Natural killer cell (primary cell): ENCODE measurements around the gene LY6G5C. TPM values are rescaled to one million over a fixed set of nuclear protein-coding genes. Genes with fewer than 3 reads are reported as not detected.
A peak's percentile ranks its signal among the peaks of the same experiment; 100 is the strongest.

Source experiments
- ATAC-seq, 3 donors: fragments of 150-1000 bp in 2 of 3; fragments of 200-7000 bp in 1 of 3; cut with Tn5 transposase; 1 replicate in 1 of 3; 2 replicates in 2 of 3; pipeline ENCODE4 v1.10.0; 2021; ENCODE audit warnings: mild to moderate bottlenecking in 2 of 3, moderate library complexity in 2 of 3
- DNase-seq, 2 donors: peaks; one replicate each; pipeline versions ENCODE4 v3.0.0 to v3.0.0-alpha.2; 2013 to 2021; ENCODE audit warnings: mixed read lengths in 1 of 2
- H3K27ac ChIP-seq: one replicate; pipeline ENCODE4 v1.5.1; 2013; ENCODE audit warnings: mild to moderate bottlenecking, low read length
- H3K27me3 ChIP-seq: one replicate; pipeline ENCODE4 v1.6.1; 2013; ENCODE audit warnings: low read length; ENCODE audit not compliant: control insufficient read depth, insufficient read depth
- H3K36me3 ChIP-seq: one replicate; pipeline ENCODE4 v1.6.1; 2013; ENCODE audit warnings: low read length; ENCODE audit not compliant: control insufficient read depth, insufficient read depth
- H3K4me1 ChIP-seq: one replicate; pipeline ENCODE4 v1.6.1; 2013; ENCODE audit warnings: low read length; ENCODE audit not compliant: control insufficient read depth, insufficient read depth
- H3K4me3 ChIP-seq: one replicate; pipeline ENCODE4 v1.5.1; 2013; ENCODE audit warnings: low read length
- H3K9me3 ChIP-seq: one replicate; pipeline ENCODE4 v1.6.1; 2013; ENCODE audit warnings: low read length; ENCODE audit not compliant: control insufficient read depth, insufficient read depth
- H3K27ac Mint-ChIP-seq, 2 donors: one replicate each; pipeline ENCODE4 v1.8.0; 2022; ENCODE audit warnings: mild to moderate bottlenecking in 2 of 2, mixed read lengths in 2 of 2, moderate library complexity in 1 of 2
- H3K27me3 Mint-ChIP-seq, 2 donors: one replicate each; pipeline ENCODE4 v1.8.0; 2022; ENCODE audit warnings: low read depth in 2 of 2, mixed read lengths in 2 of 2
- H3K36me3 Mint-ChIP-seq: one replicate; pipeline ENCODE4 v1.8.0; 2022; ENCODE audit warnings: mixed read lengths
- H3K4me1 Mint-ChIP-seq, 2 donors: one replicate each; pipeline ENCODE4 v1.8.0; 2022; ENCODE audit warnings: mixed read lengths in 2 of 2
- H3K4me3 Mint-ChIP-seq: one replicate; pipeline ENCODE4 v1.8.0; 2022; ENCODE audit warnings: mild to moderate bottlenecking, moderate library complexity, mixed read lengths
- H3K9me3 Mint-ChIP-seq, 2 donors: one replicate each; pipeline ENCODE4 v1.8.0; 2022; ENCODE audit warnings: mixed read lengths in 2 of 2
- CTCF ChIP-seq: fragments of 200-600 bp; IDR thresholded peaks from one replicate; pipeline ENCODE4 v1.8.0; 2022; ENCODE audit warnings: antibody characterized with exemption
- WGBS: methylation state at CpG from one replicate; pipeline ENCODE4 v1.1.7; 2013; ENCODE audit warnings: missing lambda C conversion rate; ENCODE audit not compliant: insufficient coverage; 5-methylcytosine and 5-hydroxymethylcytosine counted together
- intact Hi-C: fragments of 100-400 bp; cut with micrococcal nuclease; formaldehyde crosslinking; loops from one replicate; pipeline ENCODE4 v1.14.2; 2022
- total RNA-seq, 4 donors: library from RNA; stranded (reverse); fragments of 120-200 nt in 1 of 4; gene quantifications; one replicate each; pipeline versions ENCODE4 v1.2.3 to v1.2.4, GENCODE V29; 2013 to 2022

LY6G5C gene
- total RNA-seq, 3 donors from 2014 or later (not counting 1 experiment from before 2014, with no cell fraction given), result 2.0 to 7.9 (median 2.7) TPM

GRCh38 chr6:31728767-31729514, 48.1 kb upstream of the LY6G5C start, which contains the start of gene DDAH2:
Gene DDAH2 (minus strand): TSS chr6:31729299. CDS start chr6:31729161, 138 bp downstream.
- intact Hi-C loops, result loop anchor here (1.0 kb wide), 1 partner anchor 40 kb away; no protein-coding TSS in a partner anchor
- H3K9me3 Mint-ChIP-seq, result no peaks in the 10 kb centered on the region
- Histone ChIP-seq H3K4me1 (peaks cover 62% of the 10 kb centered on the region), H3K9me3 (no peaks in the 10 kb centered on the region), H3K4me3 (peak within 1 kb of the TSS; percentile 75), H3K36me3 (peaks cover 45% of the 10 kb centered on the region), H3K27me3 (no peaks in the 10 kb centered on the region), H3K27ac (peak within 1 kb of the TSS; percentile 64)
- WGBS, result 37% methylated on average over 31 of the region's 36 CpGs
- ATAC-seq, result peak; percentile 20 to 36 (median 23)
- H3K27me3 Mint-ChIP-seq, result no peaks in the 10 kb centered on the region
- peaks cover 16% of the 10 kb centered on the region for H3K36me3 Mint-ChIP-seq
- DNase-seq, result no peak
- TF ChIP-seq CTCF, result no peak
- H3K4me1 Mint-ChIP-seq, result peaks cover 56 to 70% of the 10 kb centered on the region in 2 donors
- peak within 1 kb of the TSS; percentile 90 to 91 for H3K27ac Mint-ChIP-seq
- H3K4me3 Mint-ChIP-seq, result peak within 1 kb of the TSS; percentile 97

- peak in 1 of 3 donors; percentile 18 for ATAC-seq
- intact Hi-C loops, result no loop called here
Measured at GRCh38 chr6:31727717-31728671, 47.1 kb upstream of the LY6G5C start.

GRCh38 chr6:31727034-31727716, 46.3 kb upstream of the LY6G5C start:
- H3K27ac Mint-ChIP-seq, result peak overlapping the region; percentile 83 to 91
- DNase-seq (no peak), ATAC-seq (peak; percentile 15 to 62 (median 20))
- no peaks in the 10 kb centered on the region for H3K9me3 Mint-ChIP-seq
- Histone ChIP-seq H3K4me1 (peaks cover 63% of the 10 kb centered on the region), H3K27me3 (no peaks in the 10 kb centered on the region), H3K9me3 (no peaks in the 10 kb centered on the region), H3K27ac (peak overlapping the region; percentile 63), H3K36me3 (peaks cover 29% of the 10 kb centered on the region), H3K4me3 (no peak overlapping the region)
- 47% methylated on average over 7 of the region's 7 CpGs for WGBS
- H3K4me3 Mint-ChIP-seq, result peak overlapping the region; percentile 79
- H3K36me3 Mint-ChIP-seq, result peaks cover 16% of the 10 kb centered on the region
- no peaks in the 10 kb centered on the region for H3K27me3 Mint-ChIP-seq
- TF ChIP-seq CTCF, result no peak
- H3K4me1 Mint-ChIP-seq, result peaks cover 55 to 71% of the 10 kb centered on the region in 2 donors
- intact Hi-C loops, result no loop called here

More at GRCh38 chr6:31727717-31728671, 47.1 kb upstream of the LY6G5C start:
- H3K4me3 Mint-ChIP-seq, result peak overlapping the region; percentile 97
- H3K9me3 ChIP-seq, result no peaks in the 10 kb centered on the region
- peak in 1 of 2 donors; percentile 42 for DNase-seq
- WGBS, result 86% methylated on average over 41 of the region's 41 CpGs
- peak overlapping the region; percentile 90 to 91 for H3K27ac Mint-ChIP-seq
- peaks cover 36% of the 10 kb centered on the region for H3K36me3 ChIP-seq
- no peaks in the 10 kb centered on the region for H3K9me3 Mint-ChIP-seq
- H3K4me1 Mint-ChIP-seq, result peaks cover 56 to 70% of the 10 kb centered on the region in 2 donors
- peaks cover 16% of the 10 kb centered on the region for H3K36me3 Mint-ChIP-seq
- no peak for TF ChIP-seq CTCF
- H3K4me1 ChIP-seq, result peaks cover 62% of the 10 kb centered on the region
- H3K27me3 ChIP-seq, result no peaks in the 10 kb centered on the region
- H3K27me3 Mint-ChIP-seq, result no peaks in the 10 kb centered on the region
- H3K27ac ChIP-seq, result peak overlapping the region; percentile 63
- no peak overlapping the region for H3K4me3 ChIP-seq
